ENCODE measurements around the gene MPHOSPH10. TPM values are rescaled to one million over a fixed set of nuclear protein-coding genes. Genes with fewer than 3 reads are reported as not detected.
"Not testable (repeated sequence)": the region's sequence is repeated elsewhere in the genome, so short reads cannot be mapped to it uniquely, and the experiment has no call there.

Gene MPHOSPH10
- polyA plus RNA-seq, 1 donor: 34.4 TPM

DNA sequence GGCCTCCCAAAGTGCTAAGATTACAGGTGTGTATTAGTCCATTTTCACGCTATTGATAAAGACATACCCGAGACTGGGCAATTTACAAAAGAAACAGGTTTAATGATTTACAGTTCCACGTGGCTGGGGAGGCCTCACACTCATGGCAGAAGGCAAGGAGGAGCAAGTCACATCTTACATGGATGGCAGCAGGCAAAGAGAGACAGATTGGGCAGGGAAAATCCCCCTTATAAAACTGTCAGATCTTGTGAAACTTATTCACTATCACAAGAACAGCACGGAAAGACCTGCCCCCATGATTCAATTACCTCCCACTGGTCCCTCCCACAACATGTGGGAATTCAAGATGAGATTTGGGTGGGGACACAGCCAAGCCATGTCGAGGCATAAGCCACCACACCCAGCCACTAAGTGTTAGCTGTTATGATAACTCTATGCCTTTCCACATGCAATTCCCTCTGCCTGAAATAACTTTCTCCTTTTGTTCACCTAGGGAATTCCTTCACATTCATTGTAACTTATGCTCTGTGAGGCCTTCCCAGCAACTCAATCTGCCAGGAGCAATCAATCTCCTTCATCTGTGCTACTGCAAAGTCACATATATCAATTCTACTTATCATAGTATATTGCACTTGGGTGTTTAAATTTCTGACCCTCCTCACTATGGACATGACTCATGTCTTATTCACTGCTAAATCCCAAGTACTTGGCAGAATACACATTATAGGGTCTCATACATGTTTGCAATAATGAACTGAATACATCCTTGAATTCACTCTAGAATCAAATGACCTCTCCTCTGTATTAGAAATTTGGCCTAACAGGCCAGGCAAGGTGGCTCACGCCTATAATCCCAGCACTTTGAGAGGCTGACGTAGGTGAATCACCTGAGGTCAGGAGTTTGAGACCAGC lies 7.8 kb upstream of the MPHOSPH10 start:
- no CpG with 5 or more reads among the region's 7 CpGs for WGBS (ENCODE audit: insufficient coverage, low lambda C conversion rate)
- H3K36me3 ChIP-seq (ENCODE audit: control insufficient read depth, insufficient read depth, low read length): peaks cover 46% of the 10 kb centered on the region

DNA sequence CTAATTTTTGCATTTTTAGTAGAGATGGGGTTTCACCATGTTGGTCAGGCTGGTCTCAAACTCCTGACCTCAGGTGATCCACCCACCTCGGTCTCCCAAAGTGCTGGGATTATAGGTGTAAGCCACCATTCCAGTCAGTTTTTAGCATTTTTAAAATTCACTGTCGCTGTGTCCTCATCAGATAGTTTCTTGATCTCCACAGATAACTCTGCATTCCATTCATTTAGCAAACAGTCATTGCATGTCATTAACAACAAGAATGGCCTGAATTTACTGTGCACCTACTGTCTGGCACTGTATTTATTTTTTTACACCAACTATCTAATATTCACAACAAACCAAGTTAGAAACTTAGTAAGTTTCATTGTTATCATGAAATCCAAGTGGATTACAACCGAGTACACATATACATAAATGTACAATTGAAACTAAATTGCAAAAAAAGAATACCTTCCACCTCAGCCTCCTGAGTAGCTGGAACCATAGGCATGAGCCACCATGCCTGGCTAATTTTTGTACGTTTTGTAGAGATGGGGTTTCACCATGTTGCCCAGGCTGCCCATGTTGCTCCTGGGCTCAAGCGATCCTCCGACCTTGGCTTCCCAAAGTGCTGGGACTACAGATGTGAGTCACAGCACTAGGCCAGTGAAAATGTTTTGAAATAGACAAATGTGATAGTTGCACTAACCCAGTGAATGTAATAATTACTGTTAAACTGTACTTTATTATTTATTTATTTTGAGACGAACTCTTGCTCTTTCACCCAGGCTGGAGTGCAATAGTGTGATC lies 4.7 kb upstream of the MPHOSPH10 start:
- Histone ChIP-seq H3K36me3 (ENCODE audit: control insufficient read depth, insufficient read depth, low read length) (peaks cover 24% of the 10 kb centered on the region), H3K4me3 (ENCODE audit: low read length) (no peak overlapping the region), H3K4me1 (ENCODE audit: control insufficient read depth, insufficient read depth, low read length) (no peaks in the 10 kb centered on the region), H3K27me3 (ENCODE audit: control insufficient read depth, insufficient read depth, low read length) (no peaks in the 10 kb centered on the region), H3K27ac (ENCODE audit: low read length) (no peak overlapping the region), H3K9me3 (ENCODE audit: control insufficient read depth, low read depth, low read length) (no peaks in the 10 kb centered on the region)
- no CpG with 5 or more reads among the region's 7 CpGs for WGBS (ENCODE audit: insufficient coverage, low lambda C conversion rate)
- no peak for DNase-seq

More for the DNA sequence above, 7.8 kb upstream of the MPHOSPH10 start:
- H3K4me1 ChIP-seq (ENCODE audit: control insufficient read depth, insufficient read depth, low read length): no peaks in the 10 kb centered on the region
- H3K27ac ChIP-seq (ENCODE audit: low read length): no peak overlapping the region
- no peak for DNase-seq
- no peaks in the 10 kb centered on the region for H3K27me3 ChIP-seq (ENCODE audit: control insufficient read depth, insufficient read depth, low read length)
- H3K9me3 ChIP-seq (ENCODE audit: control insufficient read depth, low read depth, low read length): no peaks in the 10 kb centered on the region
- H3K4me3 ChIP-seq (ENCODE audit: low read length): no peak overlapping the region

DNA sequence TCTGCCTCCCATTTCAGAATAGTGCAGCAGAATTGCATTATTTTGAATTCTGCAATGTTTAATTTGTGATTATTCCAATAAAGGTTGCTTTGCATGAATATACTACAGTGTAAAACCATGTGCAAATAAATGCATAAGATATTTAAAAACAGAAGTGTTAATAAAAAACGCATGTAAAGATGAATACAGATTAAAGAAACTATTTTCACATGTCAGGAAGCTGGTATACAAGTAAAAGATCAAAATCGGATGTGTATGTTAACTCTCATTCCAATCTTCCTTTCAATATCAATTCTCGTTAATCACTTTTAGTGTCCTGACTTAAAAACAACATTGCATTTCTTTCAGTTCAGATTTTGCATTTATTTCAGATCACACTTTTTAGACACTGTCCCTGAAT lies 3.5 kb upstream of the MPHOSPH10 start:
- DNase-seq: no peak
- peaks cover 13% of the 10 kb centered on the region for H3K36me3 ChIP-seq (ENCODE audit: control insufficient read depth, insufficient read depth, low read length)
- no peaks in the 10 kb centered on the region for H3K9me3 ChIP-seq (ENCODE audit: control insufficient read depth, low read depth, low read length)
- no peak overlapping the region for H3K4me3 ChIP-seq (ENCODE audit: low read length)
- H3K27me3 ChIP-seq (ENCODE audit: control insufficient read depth, insufficient read depth, low read length): no peaks in the 10 kb centered on the region
- no peak overlapping the region for H3K27ac ChIP-seq (ENCODE audit: low read length)
- 94% methylated on average over 3 of the region's 3 CpGs for WGBS (ENCODE audit: insufficient coverage, low lambda C conversion rate)
- H3K4me1 ChIP-seq (ENCODE audit: control insufficient read depth, insufficient read depth, low read length): no peaks in the 10 kb centered on the region

DNA sequence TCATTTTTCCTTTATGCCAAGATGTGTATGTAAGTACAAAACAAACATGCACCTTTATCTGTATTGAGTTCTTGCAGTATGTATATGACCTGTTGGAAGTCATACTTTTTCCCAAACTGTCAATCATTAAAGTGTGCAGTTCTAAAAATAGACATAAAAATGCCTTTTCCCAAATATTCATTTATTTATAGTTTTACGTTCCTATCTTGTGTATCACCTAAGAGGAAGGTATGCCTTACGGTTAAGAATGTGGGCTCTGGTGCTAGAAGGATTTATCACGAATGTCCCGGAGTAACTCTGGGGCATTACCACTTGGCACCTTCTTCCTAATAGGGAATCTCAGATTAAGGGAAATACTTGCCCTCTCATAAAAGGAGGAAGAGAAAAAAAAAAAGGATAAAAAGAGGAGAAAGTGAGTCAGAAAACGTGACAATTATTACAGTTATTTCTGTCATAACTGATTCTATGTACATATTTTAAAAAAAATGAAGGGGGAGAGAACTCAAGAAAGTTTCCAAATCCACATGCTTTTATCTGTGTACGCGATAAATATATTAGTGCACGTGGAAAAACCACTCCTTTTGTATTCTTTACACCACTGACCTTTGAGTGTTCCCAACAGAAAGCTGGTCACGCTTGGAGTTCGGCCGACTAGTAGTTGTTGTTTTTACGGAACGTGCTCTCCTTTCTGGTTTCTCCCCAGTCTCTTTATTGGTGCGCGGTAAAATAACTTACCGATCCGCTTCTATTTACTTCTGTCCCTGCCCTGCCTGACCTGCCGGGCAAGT lies 1.1 kb upstream of the MPHOSPH10 start:
- H3K9me3 ChIP-seq (ENCODE audit: control insufficient read depth, low read depth, low read length): no peaks in the 10 kb centered on the region
- H3K27me3 ChIP-seq (ENCODE audit: control insufficient read depth, insufficient read depth, low read length): no peaks in the 10 kb centered on the region
- H3K4me1 ChIP-seq (ENCODE audit: control insufficient read depth, insufficient read depth, low read length): no peaks in the 10 kb centered on the region
- peak overlapping the region; percentile 97 for H3K4me3 ChIP-seq (ENCODE audit: low read length)
- peak in 1 of 2 donors; percentile 41 for DNase-seq
- peak overlapping the region; percentile 93 for H3K27ac ChIP-seq (ENCODE audit: low read length)
- 0% methylated on average over 3 of the region's 18 CpGs for WGBS (ENCODE audit: insufficient coverage, low lambda C conversion rate)
- peaks cover 6% of the 10 kb centered on the region for H3K36me3 ChIP-seq (ENCODE audit: control insufficient read depth, insufficient read depth, low read length)

DNA sequence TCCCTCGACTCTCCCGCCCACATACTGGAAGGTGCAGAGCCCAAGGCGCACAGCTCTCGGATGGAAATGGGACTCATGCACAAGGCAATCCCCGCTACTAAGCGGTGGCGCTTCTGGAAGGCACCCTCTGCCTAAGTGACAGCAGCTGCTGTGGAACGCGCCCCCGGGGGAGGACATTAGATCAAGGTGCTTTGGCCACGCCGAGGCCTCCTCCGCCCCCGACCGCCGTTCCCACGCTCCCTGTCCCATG lies 607 bp upstream of the MPHOSPH10 start:
- no CpG with 5 or more reads among the region's 17 CpGs for WGBS (ENCODE audit: insufficient coverage, low lambda C conversion rate)
- peak overlapping the region; percentile 97 for H3K4me3 ChIP-seq (ENCODE audit: low read length)
- H3K9me3 ChIP-seq (ENCODE audit: control insufficient read depth, low read depth, low read length): no peaks in the 10 kb centered on the region
- H3K4me1 ChIP-seq (ENCODE audit: control insufficient read depth, insufficient read depth, low read length): no peaks in the 10 kb centered on the region
- H3K36me3 ChIP-seq (ENCODE audit: control insufficient read depth, insufficient read depth, low read length): peaks cover 9% of the 10 kb centered on the region
- H3K27me3 ChIP-seq (ENCODE audit: control insufficient read depth, insufficient read depth, low read length): no peaks in the 10 kb centered on the region
- DNase-seq: no peak
- peak overlapping the region; percentile 93 for H3K27ac ChIP-seq (ENCODE audit: low read length)

DNA sequence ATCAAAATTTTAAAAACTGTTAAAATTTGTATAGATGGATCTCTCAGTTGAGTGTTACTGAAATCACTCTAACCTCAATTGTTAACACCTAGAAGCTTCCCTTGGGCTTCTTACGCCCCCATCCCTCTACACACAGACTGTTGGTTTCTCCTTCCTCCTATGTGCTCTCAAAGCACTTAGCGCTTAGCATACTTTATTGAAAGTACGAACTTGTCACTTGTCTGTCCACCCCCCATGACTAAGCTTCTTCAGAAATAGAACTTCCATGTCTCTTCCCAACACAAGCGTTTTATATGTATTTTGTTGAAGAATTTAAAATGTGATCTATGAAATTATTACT lies 441 bp downstream of the MPHOSPH10 start:
- Histone ChIP-seq H3K27me3 (ENCODE audit: control insufficient read depth, insufficient read depth, low read length) (no peaks in the 10 kb centered on the region), H3K4me1 (ENCODE audit: control insufficient read depth, insufficient read depth, low read length) (no peaks in the 10 kb centered on the region), H3K9me3 (ENCODE audit: control insufficient read depth, low read depth, low read length) (no peaks in the 10 kb centered on the region), H3K36me3 (ENCODE audit: control insufficient read depth, insufficient read depth, low read length) (peaks cover 18% of the 10 kb centered on the region), H3K27ac (ENCODE audit: low read length) (peak overlapping the region; percentile 93), H3K4me3 (ENCODE audit: low read length) (peak overlapping the region; percentile 97)
- no peak for DNase-seq
- no CpG with 5 or more reads among the region's 4 CpGs for WGBS (ENCODE audit: insufficient coverage, low lambda C conversion rate)

DNA sequence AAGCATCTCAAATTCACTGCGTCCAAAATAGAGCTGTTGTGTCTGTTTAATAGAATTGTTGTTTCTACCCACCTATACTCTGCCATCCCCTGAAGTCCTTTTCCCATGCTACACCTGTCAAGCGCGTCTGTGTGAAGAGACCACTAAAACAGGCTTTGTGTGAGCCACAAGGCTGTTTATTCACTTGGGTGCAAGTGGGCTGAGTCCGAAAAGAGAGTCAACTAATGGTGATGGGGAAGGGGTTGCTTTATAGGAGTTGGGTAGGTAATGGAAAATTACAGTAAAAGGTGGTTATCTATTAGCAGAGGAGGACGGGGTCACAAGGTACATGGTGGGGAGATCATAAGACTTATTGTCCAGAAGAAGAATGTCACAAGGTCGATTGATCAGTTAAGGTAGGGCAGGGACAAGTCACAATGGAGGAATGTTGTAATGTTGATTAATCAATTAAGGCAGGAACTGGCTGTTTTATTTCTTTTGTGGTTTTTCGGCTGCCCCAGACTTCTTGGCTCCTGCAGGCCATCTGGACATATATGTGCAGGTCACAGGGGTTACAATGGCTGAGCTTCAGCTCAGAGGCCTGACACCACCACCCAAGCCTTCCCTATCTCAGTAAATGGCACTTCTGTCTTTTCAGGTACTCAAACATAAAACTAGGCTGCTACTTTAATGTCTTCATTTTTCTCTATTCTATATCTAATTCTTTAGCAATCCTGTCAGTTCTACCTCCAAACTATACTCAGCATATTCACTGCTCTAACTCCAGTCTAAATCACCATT lies 1.1 kb downstream of the MPHOSPH10 start:
- Histone ChIP-seq H3K4me3 (ENCODE audit: low read length) (peak overlapping the region; percentile 97), H3K36me3 (ENCODE audit: control insufficient read depth, insufficient read depth, low read length) (peaks cover 22% of the 10 kb centered on the region)
- not testable (repeated sequence) for H3K4me1 ChIP-seq (ENCODE audit: control insufficient read depth, insufficient read depth, low read length); H3K27me3 ChIP-seq (ENCODE audit: control insufficient read depth, insufficient read depth, low read length); DNase-seq; H3K27ac ChIP-seq (ENCODE audit: low read length); H3K9me3 ChIP-seq (ENCODE audit: control insufficient read depth, low read depth, low read length)
- WGBS (ENCODE audit: insufficient coverage, low lambda C conversion rate): no CpG with 5 or more reads among the region's 7 CpGs

DNA sequence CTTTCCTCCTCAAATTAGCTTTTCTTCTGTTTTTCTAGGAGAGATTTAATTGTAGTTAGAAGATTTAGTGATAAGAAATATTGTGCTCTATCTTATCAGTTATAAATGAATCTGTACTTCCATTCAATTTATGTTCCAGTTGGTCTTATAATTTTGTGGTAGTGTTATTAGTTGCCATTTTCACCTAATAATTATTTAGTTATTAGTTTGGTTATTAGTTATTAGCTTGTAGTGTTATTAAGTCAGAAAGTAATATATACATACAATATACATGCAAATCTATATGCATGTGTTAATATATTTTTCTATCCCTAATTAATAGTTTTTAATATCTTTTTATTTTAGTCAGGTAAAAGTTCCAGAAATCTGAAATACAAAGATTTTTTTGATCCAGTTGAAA lies 3.2 kb downstream of the MPHOSPH10 start:
- no peaks in the 10 kb centered on the region for H3K27me3 ChIP-seq (ENCODE audit: control insufficient read depth, insufficient read depth, low read length)
- H3K36me3 ChIP-seq (ENCODE audit: control insufficient read depth, insufficient read depth, low read length): peaks cover 37% of the 10 kb centered on the region
- H3K9me3 ChIP-seq (ENCODE audit: control insufficient read depth, low read depth, low read length): no peaks in the 10 kb centered on the region
- H3K27ac ChIP-seq (ENCODE audit: low read length): no peak overlapping the region
- no peaks in the 10 kb centered on the region for H3K4me1 ChIP-seq (ENCODE audit: control insufficient read depth, insufficient read depth, low read length)
- H3K4me3 ChIP-seq (ENCODE audit: low read length): no peak overlapping the region
- DNase-seq: no peak

DNA sequence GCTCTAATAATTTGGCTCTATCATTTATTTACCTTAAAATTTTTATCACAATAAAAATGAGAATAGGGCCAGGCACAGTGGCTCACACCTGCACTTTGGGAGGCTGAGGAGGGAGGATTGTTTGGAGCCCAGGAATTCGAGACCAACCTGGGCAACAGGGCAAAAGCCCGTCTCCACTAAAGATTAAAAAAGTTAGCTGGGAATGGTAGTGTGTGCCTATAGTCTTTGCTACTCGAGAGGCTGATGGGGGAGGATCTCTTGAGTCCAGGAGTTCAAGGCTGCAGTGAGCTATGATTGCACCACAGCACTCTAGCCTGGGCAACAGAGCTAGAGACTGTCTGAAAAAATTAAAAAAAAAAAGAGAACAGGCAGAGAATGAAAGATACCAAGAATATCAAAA lies 5.7 kb downstream of the MPHOSPH10 start:
- Histone ChIP-seq H3K9me3 (ENCODE audit: control insufficient read depth, low read depth, low read length) (no peaks in the 10 kb centered on the region), H3K4me3 (ENCODE audit: low read length) (no peak overlapping the region), H3K4me1 (ENCODE audit: control insufficient read depth, insufficient read depth, low read length) (no peaks in the 10 kb centered on the region), H3K27me3 (ENCODE audit: control insufficient read depth, insufficient read depth, low read length) (no peaks in the 10 kb centered on the region), H3K36me3 (ENCODE audit: control insufficient read depth, insufficient read depth, low read length) (peaks cover 59% of the 10 kb centered on the region), H3K27ac (ENCODE audit: low read length) (no peak overlapping the region)
- 80% methylated on average over 1 of the region's 3 CpGs for WGBS (ENCODE audit: insufficient coverage, low lambda C conversion rate)
- DNase-seq: no peak

DNA sequence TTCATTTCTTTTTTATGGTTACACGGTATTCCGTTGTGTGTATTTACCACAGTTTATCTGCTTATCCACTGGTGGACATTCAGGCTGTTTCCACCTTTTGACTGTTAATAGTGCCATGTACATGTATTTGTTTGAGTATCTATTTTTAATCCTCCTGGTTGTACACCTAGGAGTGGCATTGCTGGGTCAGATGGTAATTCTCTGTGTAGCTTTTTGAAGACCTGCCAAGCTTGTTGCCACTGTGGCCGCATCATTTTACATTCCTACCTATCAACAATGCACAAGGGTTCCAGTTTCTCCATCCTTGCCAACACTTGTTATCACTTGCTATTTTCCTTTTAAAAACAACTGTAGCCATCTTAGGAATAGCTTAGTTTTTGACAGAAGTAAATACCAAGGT lies 13.3 kb downstream of the MPHOSPH10 start:
- no peak for DNase-seq
- Histone ChIP-seq H3K27ac (ENCODE audit: low read length) (no peak overlapping the region), H3K4me1 (ENCODE audit: control insufficient read depth, insufficient read depth, low read length) (no peaks in the 10 kb centered on the region), H3K27me3 (ENCODE audit: control insufficient read depth, insufficient read depth, low read length) (no peaks in the 10 kb centered on the region), H3K36me3 (ENCODE audit: control insufficient read depth, insufficient read depth, low read length) (peaks cover 81% of the 10 kb centered on the region), H3K4me3 (ENCODE audit: low read length) (no peak overlapping the region), H3K9me3 (ENCODE audit: control insufficient read depth, low read depth, low read length) (no peaks in the 10 kb centered on the region)
- no CpG with 5 or more reads among the region's 3 CpGs for WGBS (ENCODE audit: insufficient coverage, low lambda C conversion rate)
